NB4 (cell line): Measurements from ENCODE around the gene CLSTN2.

Source experiments
- POLR2A ChIP-seq: IDR thresholded peaks from 2 replicates; pipeline ENCODE4 v1.6.1; 2011; ENCODE audit warnings: mild to moderate bottlenecking; ENCODE audit not compliant: insufficient read length; ENCODE audit errors: extremely low read depth
- TF ChIP-seq, protein P1 (sequence below): IDR thresholded peaks from one replicate; pipeline ENCODE4 v1.5.1; 2012; ENCODE audit warnings: low read depth, low read length
- TF ChIP-seq, protein P2 (sequence below): IDR thresholded peaks from 2 replicates; pipeline ENCODE4 v1.6.1; 2011; ENCODE audit warnings: low read depth, low read length

- TF ChIP-seq, protein P1, sequence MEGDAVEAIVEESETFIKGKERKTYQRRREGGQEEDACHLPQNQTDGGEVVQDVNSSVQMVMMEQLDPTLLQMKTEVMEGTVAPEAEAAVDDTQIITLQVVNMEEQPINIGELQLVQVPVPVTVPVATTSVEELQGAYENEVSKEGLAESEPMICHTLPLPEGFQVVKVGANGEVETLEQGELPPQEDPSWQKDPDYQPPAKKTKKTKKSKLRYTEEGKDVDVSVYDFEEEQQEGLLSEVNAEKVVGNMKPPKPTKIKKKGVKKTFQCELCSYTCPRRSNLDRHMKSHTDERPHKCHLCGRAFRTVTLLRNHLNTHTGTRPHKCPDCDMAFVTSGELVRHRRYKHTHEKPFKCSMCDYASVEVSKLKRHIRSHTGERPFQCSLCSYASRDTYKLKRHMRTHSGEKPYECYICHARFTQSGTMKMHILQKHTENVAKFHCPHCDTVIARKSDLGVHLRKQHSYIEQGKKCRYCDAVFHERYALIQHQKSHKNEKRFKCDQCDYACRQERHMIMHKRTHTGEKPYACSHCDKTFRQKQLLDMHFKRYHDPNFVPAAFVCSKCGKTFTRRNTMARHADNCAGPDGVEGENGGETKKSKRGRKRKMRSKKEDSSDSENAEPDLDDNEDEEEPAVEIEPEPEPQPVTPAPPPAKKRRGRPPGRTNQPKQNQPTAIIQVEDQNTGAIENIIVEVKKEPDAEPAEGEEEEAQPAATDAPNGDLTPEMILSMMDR, result no peak
- TF ChIP-seq, protein P2, sequence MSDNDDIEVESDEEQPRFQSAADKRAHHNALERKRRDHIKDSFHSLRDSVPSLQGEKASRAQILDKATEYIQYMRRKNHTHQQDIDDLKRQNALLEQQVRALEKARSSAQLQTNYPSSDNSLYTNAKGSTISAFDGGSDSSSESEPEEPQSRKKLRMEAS, result no peak
- TF ChIP-seq POLR2A, result no peak
These were observed 316.0 kb downstream of the CLSTN2 start for GRCh38 chr3:140250945-140251344.
